Cardiac muscle cell (in vitro differentiated cells and primary cell): ENCODE data around the gene PTPRT. TPM values are rescaled to one million over a fixed set of nuclear protein-coding genes. Genes with fewer than 3 reads are reported as not detected.

Experiments used
- DNase-seq, 2 donors: peaks; one replicate each; pipeline versions ENCODE4 v3.0.0 to v3.0.0-alpha.2; 2010 to 2017; ENCODE audit warnings: low read depth in 1 of 2, low spot score in 1 of 2
- H3K27ac ChIP-seq: fragments of 200-600 bp; sonication (generic); 2 replicates; pipeline ENCODE4 v1.5.1; 2016
- H3K27me3 ChIP-seq: fragments of 200-600 bp; sonication (generic); 2 replicates; pipeline ENCODE4 v1.6.0; 2016; ENCODE audit warnings: control low read depth
- H3K36me3 ChIP-seq: fragments of 200-600 bp; sonication (generic); 2 replicates; pipeline ENCODE4 v1.5.1; 2016; ENCODE audit warnings: control low read depth
- H3K4me1 ChIP-seq: fragments of 200-600 bp; sonication (generic); 2 replicates; pipeline ENCODE4 v1.8.1; 2017; ENCODE audit warnings: low read depth, mild to moderate bottlenecking, mixed run types
- H3K4me3 ChIP-seq: fragments of 200-600 bp; sonication (generic); 2 replicates; pipeline ENCODE4 v1.5.1; 2016; ENCODE audit warnings: mild to moderate bottlenecking
- H3K9me3 ChIP-seq: fragments of 200-600 bp; sonication (generic); 2 replicates; pipeline ENCODE4 v1.5.1; 2017; ENCODE audit warnings: low read depth, mild to moderate bottlenecking, control low read depth
- CTCF ChIP-seq: IDR thresholded peaks from 2 replicates; pipeline ENCODE4 v1.5.1; 2012; ENCODE audit warnings: low read depth, mild to moderate bottlenecking, low read length
- polyA plus RNA-seq: library from polyadenylated mRNA; unstranded; fragments of >200 nt; fragmentation: Nextera tagmentation; extraction: Ambion mirVana; gene quantifications from 2 replicates; pipeline ENCODE4 v1.2.1, GENCODE V29; 2016
- total RNA-seq: library from RNA; depleted of rRNA; stranded (reverse); fragments of >200 nt; gene quantifications from 2 replicates; pipeline ENCODE4 v1.2.3, GENCODE V29; 2016

PTPRT gene
- total and polyA plus RNA-seq, 2 experiments from 2014 or later = 0.30 to 1.4 TPM

GRCh38 chr20:42294976-42295375 lies 894.7 kb downstream of the PTPRT start:
- H3K4me3 ChIP-seq = no peak overlapping the region
- no peak for TF ChIP-seq CTCF
- H3K9me3 ChIP-seq = no peaks in the 10 kb centered on the region
- no peaks in the 10 kb centered on the region for H3K36me3 ChIP-seq
- H3K27ac ChIP-seq = no peak overlapping the region
- no peaks in the 10 kb centered on the region for H3K4me1 ChIP-seq
- no peak for DNase-seq
- H3K27me3 ChIP-seq = no peaks in the 10 kb centered on the region

DNA sequence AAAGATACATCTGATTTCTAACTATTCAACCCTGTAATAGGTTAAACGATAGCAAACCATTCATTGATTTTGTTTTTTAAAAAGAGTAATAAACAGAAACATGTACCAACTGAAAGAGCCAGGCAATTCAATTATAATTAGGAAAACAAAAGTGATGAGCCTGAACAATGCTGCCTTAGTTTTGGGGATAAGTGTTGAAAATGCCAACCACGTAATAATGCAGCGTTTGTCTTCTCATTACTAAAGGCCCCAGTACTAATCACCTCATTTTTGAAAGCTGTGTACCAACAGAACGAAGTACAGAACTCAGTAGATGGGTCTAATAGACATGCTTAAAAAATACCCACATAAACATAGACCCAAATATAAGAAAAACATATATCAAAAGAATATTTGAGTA lies 907.9 kb downstream of the PTPRT start:
- Histone ChIP-seq H3K4me1 (no peaks in the 10 kb centered on the region), H3K27ac (no peak overlapping the region), H3K9me3 (no peaks in the 10 kb centered on the region), H3K4me3 (no peak overlapping the region), H3K27me3 (no peaks in the 10 kb centered on the region), H3K36me3 (no peaks in the 10 kb centered on the region)
- no peak for DNase-seq
- no peak for TF ChIP-seq CTCF

- TF ChIP-seq CTCF = no peak
- H3K9me3 ChIP-seq = no peaks in the 10 kb centered on the region
- no peak overlapping the region for H3K27ac ChIP-seq
- no peak for DNase-seq
- H3K27me3 ChIP-seq = no peaks in the 10 kb centered on the region
- no peaks in the 10 kb centered on the region for H3K4me1 ChIP-seq
- H3K36me3 ChIP-seq = no peaks in the 10 kb centered on the region
- H3K4me3 ChIP-seq = no peak overlapping the region
Observed at GRCh38 chr20:42276718-42277602, 912.7 kb downstream of the PTPRT start.

DNA sequence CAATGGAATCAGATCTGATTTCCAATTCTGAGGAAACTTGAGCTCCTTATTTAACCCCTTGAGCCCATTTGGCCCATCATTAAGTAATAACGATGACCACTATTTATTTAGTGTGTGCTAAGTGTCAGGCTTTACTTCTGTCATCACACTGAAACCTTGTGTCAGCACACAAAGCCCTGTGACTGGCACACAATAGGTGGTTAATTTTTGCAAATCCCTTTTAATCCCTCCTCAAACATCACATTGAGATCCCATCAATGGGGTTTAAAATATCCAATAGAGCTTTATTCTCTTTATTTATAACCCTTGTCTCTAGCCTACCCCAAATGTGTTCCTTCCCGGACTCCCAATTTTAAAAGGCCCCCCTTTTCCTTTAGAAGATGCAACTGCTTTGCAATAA lies 914.7 kb downstream of the PTPRT start:
- no peak for DNase-seq
- no peak for TF ChIP-seq CTCF
- Histone ChIP-seq H3K27ac (no peak overlapping the region), H3K27me3 (no peaks in the 10 kb centered on the region), H3K36me3 (no peaks in the 10 kb centered on the region), H3K4me1 (no peaks in the 10 kb centered on the region), H3K4me3 (no peak overlapping the region), H3K9me3 (no peaks in the 10 kb centered on the region)

GRCh38 chr20:42272516-42272915 lies 917.2 kb downstream of the PTPRT start:
- no peaks in the 10 kb centered on the region for H3K9me3 ChIP-seq
- no peaks in the 10 kb centered on the region for H3K27me3 ChIP-seq
- no peak overlapping the region for H3K4me3 ChIP-seq
- no peak for TF ChIP-seq CTCF
- H3K4me1 ChIP-seq = no peaks in the 10 kb centered on the region
- H3K27ac ChIP-seq = no peak overlapping the region
- H3K36me3 ChIP-seq = no peaks in the 10 kb centered on the region
- no peak for DNase-seq
